ENCODE results near the gene HAUS3. TPM values are rescaled to one million over a fixed set of nuclear protein-coding genes. Genes with fewer than 3 reads are reported as not detected.

HAUS3 gene
- total RNA-seq, 1 donor from 2014 or later = 9.2 TPM

DNA sequence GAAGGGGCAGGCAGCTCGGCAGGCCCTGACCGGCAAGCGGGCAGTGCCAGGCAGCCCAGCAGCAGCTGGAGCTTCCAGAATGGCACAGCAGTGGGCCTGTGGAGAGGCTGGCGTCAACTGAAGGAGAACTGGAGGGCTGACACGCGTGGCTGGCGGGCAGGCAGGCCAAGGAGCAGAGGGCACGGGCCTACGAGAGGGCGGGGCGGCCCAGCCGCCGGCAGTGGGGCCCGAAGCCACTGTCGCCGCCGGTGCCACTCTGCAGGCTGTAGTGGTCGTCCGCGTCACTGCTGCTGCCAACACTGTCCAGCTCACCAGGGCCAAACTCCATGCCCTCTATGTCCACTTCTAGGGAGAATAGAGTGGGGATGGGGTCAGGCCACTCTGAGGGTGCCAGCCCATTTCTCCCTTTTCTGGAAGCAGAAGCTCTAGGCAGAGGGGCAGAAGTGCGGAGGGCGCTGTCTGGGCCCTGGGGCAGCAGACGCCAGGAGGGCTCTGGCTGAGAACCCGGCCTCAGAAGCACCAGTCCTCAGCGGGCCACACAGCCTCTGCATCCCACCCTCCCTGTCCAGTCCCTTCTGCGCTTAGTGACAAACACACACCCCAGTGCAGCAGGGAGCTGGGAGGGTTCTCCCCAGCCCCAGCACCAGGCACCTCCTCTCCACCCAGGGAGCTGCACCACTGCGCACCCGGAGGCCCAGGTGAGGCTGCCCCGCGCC lies 8.6 kb upstream of the HAUS3 start:
- Histone ChIP-seq H3K27me3 (ENCODE audit: control insufficient read depth, insufficient read depth, low read length) (no peaks in the 10 kb centered on the region), H3K36me3 (ENCODE audit: control insufficient read depth, insufficient read depth, low read length) (peaks cover 22% of the 10 kb centered on the region), H3K4me3 (ENCODE audit: low read depth, low read length) (no peak overlapping the region)
- DNase-seq (ENCODE audit: low read depth) (no peak), FAIRE-seq (no peak)
- TF ChIP-seq, protein P1, sequence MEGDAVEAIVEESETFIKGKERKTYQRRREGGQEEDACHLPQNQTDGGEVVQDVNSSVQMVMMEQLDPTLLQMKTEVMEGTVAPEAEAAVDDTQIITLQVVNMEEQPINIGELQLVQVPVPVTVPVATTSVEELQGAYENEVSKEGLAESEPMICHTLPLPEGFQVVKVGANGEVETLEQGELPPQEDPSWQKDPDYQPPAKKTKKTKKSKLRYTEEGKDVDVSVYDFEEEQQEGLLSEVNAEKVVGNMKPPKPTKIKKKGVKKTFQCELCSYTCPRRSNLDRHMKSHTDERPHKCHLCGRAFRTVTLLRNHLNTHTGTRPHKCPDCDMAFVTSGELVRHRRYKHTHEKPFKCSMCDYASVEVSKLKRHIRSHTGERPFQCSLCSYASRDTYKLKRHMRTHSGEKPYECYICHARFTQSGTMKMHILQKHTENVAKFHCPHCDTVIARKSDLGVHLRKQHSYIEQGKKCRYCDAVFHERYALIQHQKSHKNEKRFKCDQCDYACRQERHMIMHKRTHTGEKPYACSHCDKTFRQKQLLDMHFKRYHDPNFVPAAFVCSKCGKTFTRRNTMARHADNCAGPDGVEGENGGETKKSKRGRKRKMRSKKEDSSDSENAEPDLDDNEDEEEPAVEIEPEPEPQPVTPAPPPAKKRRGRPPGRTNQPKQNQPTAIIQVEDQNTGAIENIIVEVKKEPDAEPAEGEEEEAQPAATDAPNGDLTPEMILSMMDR (IDR thresholded peaks at IDR 0.05; ENCODE audit: insufficient read depth, low read length, severe bottlenecking) = no peak

DNA sequence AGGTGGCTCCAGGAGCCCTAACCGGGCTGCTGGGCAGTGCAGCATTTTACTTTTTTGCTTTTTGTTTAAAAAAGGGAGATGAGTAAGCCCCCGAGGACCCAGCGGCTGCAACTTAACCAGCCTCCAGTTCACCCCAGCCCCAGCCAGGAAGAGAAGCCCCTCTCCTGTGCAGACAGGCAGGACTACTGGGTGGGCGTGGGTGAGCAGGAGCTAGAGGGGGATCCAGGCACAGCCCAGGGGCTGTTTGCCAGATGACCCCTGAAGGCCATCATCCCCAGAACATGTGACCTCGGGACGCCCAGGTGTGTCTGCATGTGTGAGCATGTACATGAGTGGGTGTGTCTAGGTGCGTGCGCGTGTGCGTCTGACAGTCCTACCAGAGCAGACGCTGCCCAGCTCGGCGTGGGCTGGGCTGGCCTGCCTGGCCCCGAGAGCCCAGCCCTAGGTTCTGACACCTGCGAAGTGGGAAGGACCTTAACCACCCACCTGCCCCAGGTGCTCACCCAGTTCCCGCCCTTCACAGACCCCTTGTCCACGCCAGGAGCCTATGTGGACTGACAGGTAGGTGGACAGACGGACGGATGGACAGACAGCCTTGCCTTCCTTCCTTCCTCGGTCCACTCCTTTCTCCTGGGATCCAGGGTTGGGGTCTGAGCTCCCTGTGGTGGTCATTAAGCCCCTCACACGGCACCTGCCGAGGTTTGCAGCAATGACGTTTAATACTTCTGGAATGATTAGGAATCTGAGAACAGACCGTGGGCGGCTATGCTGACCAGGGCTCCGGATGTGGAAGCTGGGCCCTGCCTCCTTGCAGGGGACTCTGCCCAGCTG lies 7.8 kb upstream of the HAUS3 start:
- no peak overlapping the region for H3K4me3 ChIP-seq (ENCODE audit: low read depth, low read length)
- peak; percentile 13 for DNase-seq (ENCODE audit: low read depth)
- H3K36me3 ChIP-seq (ENCODE audit: control insufficient read depth, insufficient read depth, low read length) = peaks cover 22% of the 10 kb centered on the region
- H3K27me3 ChIP-seq (ENCODE audit: control insufficient read depth, insufficient read depth, low read length) = no peaks in the 10 kb centered on the region
- FAIRE-seq = no peak
- TF ChIP-seq, protein P1 (IDR thresholded peaks at IDR 0.05; ENCODE audit: insufficient read depth, low read length, severe bottlenecking) = no peak

DNA sequence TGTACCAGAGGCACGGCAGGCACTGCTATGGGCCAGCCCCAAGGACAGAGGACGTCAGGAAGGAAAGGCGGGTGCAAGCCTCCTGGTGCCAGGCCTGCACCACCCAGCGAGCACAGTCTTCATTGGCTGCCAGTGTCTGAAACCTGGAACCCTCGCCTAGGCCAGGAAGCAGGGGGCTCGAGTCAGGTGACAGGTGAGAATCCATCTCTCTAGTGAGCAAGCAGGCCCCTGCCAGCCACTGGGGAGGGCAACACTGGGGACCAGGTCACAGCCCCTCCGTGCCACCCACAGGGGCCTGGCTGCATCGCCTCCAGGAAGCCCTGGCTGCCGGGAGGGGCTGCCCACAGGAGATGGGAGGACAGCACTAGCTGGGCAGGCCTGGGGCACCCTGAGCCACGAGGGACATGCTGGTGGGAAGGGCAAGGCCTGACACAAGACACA lies 6.9 kb upstream of the HAUS3 start:
- DNase-seq (ENCODE audit: low read depth) = no peak

DNA sequence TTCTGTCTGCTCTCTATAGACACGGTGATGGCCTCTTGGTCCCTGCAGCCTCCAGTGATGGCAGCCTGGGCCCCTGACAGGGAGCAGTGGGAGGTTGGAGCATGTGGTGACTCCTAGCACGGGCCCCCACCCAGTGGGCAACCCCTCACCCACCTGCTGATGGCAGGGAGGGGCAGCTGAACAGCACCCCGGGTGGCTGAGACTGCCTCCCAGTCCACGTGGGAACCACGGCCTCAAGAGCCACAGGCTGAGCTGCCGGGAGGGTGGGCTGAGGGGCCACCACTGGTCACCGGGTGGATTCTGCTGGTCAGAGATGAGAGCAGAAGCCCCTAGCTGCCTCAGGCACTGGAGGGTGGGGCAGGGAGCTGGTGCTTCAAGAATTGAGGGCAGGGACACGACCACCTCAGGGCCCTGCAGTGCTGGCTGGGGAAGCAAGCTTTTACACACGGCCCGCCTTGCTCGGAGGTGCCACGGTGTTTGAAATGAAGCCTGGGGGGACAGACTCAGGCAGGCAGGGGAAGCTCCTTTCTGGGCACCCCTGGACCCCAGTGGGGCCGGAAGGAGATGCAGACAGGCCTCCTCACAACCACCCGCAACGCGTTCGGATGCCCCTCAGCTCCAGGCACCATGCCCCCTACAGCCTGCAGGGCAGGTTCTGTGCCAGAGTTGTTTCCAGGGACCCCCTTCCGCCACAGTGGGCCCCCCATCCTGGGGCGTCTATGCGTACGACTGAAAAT lies 6.3 kb upstream of the HAUS3 start:
- Histone ChIP-seq H3K4me3 (ENCODE audit: low read depth, low read length) (no peak overlapping the region), H3K36me3 (ENCODE audit: control insufficient read depth, insufficient read depth, low read length) (peaks cover 20% of the 10 kb centered on the region), H3K27me3 (ENCODE audit: control insufficient read depth, insufficient read depth, low read length) (no peaks in the 10 kb centered on the region)
- FAIRE-seq = no peak
- TF ChIP-seq, protein P1 (IDR thresholded peaks at IDR 0.05; ENCODE audit: insufficient read depth, low read length, severe bottlenecking) = no peak
- DNase-seq (ENCODE audit: low read depth) = no peak

More for the DNA sequence above, 6.9 kb upstream of the HAUS3 start:
- no peak overlapping the region for H3K4me3 ChIP-seq (ENCODE audit: low read depth, low read length)
- no peaks in the 10 kb centered on the region for H3K27me3 ChIP-seq (ENCODE audit: control insufficient read depth, insufficient read depth, low read length)
- TF ChIP-seq, protein P1 (IDR thresholded peaks at IDR 0.05; ENCODE audit: insufficient read depth, low read length, severe bottlenecking) = no peak
- H3K36me3 ChIP-seq (ENCODE audit: control insufficient read depth, insufficient read depth, low read length) = peaks cover 22% of the 10 kb centered on the region
- no peak for FAIRE-seq

DNA sequence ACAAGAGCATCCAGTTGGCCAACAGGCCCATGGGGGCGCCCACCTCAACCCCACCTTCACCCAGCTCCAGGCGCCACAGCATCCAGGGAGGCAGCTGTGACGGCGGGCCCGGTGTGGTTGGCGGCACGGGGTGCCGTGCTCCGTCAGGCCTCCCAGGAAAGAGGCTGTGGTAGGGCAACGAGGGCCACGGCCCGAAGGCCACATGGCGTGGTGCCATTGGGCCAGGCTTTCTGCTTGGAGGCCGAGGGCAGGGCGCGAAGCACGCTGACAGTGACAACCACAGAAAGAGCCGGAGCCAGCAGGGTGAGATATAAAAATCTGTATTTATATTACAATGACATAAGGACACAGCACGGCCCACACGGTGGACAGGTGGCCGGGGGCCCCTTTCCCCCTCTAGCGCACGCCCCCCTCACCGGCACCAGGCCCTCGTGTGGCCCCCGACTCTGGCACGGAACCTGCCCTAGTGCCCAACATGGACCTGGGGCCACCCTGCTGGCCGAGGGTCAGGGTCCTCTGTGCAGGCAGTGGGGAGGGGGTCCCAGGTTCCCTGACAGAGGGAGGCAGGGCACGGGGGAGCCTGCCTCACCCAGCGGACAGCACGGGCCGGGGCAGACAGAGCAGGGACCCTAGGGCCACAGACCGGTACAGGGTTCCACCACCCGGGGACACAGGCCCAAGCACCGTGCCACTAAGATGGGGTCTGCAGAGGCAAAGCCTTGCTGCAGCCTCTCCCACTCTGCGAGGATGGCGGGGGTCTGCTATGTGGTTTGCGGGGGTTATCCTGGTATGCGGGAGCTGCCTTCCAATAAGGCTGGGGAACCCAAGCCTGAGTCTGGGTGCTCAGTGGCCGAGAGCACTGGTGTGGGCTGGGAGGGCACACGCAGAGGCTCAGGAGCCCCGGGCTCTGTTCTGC lies 5.5 kb upstream of the HAUS3 start:
- Histone ChIP-seq H3K36me3 (ENCODE audit: control insufficient read depth, insufficient read depth, low read length) (peaks cover 15% of the 10 kb centered on the region), H3K27me3 (ENCODE audit: control insufficient read depth, insufficient read depth, low read length) (no peaks in the 10 kb centered on the region), H3K4me3 (ENCODE audit: low read depth, low read length) (no peak overlapping the region)
- TF ChIP-seq, protein P1 (IDR thresholded peaks at IDR 0.05; ENCODE audit: insufficient read depth, low read length, severe bottlenecking) = no peak
- FAIRE-seq = no peak
- no peak for DNase-seq (ENCODE audit: low read depth)

Data from bronchial epithelial cell (primary cell).